GM18505 (cell line): ENCODE measurements around the gene RIPK4.

Source experiments
- ATAC-seq: cut with Tn5 transposase; IDR thresholded peaks from one replicate; pipeline ENCODE4 v1.9.1; 2021; ENCODE audit not compliant: unreplicated experiment
- POLR2A ChIP-seq: IDR thresholded peaks from 4 replicates; pipeline ENCODE4 v1.6.1; 2011; ENCODE audit warnings: borderline replicate concordance; ENCODE audit not compliant: insufficient read depth, insufficient read length; ENCODE audit errors: extremely low read depth

Gene RIPK4

DNA sequence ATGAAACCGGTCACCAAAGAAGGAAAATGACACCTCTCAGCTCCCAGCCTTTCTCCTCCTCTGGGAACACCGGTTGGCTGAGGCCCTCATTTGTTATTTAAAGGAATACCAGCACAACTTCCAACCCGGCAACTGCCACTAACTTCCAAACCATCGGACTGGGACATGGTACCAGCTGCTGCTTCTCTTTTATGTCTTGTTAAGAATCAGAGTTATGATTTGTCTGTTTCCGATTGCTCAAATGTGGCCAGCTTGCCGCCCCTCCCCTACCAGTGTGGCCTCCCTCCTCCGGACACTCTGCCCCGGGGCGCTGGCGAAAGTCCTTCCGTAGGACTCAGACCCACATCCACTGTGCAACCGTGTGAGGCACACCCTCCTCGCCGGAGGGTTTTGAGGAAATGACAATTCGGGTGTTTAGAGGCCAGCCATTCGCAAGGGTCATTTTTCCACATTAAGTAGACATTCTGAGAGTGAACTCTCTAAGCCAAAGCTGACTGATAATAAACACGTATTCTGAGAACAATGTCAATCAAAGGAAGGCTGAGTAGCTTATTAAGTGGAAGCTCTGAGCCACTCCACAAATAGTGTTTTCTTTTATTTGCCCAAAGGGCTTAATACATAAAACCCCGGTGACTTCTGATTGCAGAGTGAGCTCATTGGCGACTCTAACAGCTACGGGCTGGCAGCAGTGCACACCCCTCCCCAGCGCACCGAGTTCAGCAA is 5.5 kb downstream of the RIPK4 start:
- ATAC-seq: no peak
- no peak for TF ChIP-seq POLR2A

- ATAC-seq: no peak
- TF ChIP-seq POLR2A: no peak
These were observed 6.4 kb downstream of the RIPK4 start for GRCh38 chr21:41760411-41760810.

DNA sequence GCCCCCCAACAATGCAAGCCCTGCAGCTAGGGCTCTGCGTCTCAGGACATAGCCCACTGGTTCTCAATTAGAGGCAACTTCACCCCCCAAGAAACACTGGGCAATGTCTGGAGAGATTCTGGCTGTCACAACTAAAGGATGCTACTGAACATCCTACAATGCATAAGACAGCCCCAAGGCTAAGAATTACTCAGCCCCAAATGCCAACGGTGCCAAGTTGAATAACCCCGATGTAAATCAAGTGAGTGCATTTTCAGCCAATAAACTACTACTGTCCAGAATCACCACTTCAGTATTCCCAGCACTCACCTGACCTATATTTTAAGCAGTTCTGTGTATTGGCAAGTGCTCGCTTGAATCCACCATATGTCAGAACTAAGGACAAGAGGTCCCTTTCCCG is 6.9 kb downstream of the RIPK4 start:
- TF ChIP-seq POLR2A: no peak
- no peak for ATAC-seq

DNA sequence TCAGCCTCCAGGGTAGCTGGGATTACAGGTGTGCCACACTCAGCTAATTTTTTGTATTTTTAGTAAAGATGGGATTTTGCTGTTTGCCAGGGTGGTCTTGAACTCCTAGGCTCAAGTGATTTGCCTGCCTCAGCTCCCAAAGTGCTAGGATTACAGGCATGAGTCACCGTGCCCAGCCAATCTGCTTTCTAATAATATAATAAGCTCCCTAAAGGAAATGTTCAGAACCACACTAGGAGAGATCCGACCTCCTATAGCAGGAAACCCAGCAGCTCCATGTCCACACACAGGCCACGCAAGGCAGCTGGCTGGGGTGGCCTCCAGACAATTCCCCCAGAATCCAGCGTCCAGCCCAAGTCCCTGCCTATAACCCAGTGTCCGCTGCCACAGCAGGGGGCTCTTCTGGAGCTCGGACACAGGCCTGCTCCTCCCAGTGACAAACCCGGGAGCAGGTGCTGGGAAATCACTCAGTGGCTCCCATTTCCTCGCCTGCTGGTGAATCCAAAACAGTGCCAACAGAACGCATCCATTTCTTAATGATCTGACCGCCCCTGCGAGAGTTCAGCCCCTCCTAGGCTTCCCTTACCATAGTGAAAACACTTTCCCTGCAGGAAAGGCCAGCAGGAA is 7.5 kb downstream of the RIPK4 start:
- ATAC-seq: no peak
- TF ChIP-seq POLR2A: no peak

- no peak for TF ChIP-seq POLR2A
- ATAC-seq: no peak
These were observed 8.3 kb downstream of the RIPK4 start for GRCh38 chr21:41758550-41758949.

- ATAC-seq: no peak
- TF ChIP-seq POLR2A: no peak
These were observed 10.7 kb downstream of the RIPK4 start for GRCh38 chr21:41755934-41756773.

DNA sequence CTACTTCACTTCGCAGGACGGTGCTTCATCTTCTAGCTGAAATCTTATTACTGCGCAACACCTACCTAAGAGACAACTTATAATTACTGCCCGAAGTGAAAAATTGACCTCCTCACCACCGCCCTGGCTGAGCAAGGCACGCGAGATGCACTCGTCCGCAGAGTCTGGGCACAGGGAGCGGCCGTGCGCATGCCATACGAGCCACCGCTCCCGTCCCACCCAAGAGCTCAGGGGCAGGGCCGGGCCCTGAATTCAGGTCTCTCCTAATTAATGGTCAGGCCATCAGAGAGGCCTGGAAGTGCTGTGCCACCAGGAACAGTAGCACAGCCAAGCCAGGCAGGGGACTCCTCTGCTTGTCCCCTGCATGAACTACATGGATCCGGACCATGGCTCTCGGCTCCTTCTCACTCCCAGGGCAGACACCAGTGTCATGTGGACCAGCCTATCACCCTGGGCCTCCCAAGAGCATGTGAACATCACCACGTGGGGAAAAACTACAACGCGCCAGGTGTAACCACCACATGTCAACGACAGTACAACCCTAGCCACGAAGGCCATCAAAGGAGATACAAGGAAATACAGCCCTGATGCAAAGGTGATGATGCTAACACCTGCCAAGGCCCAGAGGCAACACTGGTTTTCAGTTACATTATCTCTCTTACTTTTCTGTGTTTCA is 11.5 kb downstream of the RIPK4 start:
- no peak for ATAC-seq
- no peak for TF ChIP-seq POLR2A

DNA sequence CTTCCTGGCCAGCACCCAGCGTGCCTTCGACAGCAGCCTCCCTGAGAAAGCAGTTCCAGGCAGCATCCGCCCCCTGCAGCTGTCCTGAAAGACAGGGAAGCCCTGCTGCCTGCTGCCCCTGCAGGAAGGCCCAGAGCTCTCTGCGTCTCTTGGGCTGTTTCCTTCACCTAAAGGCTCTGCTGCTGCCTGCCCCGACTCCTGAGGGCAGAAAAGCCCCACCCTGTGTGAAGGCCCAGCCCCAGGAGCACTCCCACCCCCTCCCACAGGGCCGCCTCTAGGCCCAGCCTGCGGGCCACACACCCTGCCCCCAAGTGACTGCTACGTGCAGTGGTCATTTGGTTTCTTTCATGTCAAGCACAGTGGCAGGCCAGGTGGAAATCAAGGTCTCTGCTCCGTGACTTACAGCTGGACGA is 12.4 kb downstream of the RIPK4 start:
- ATAC-seq: no peak
- no peak for TF ChIP-seq POLR2A

- ATAC-seq: no peak
- no peak for TF ChIP-seq POLR2A
These were observed 13.6 kb downstream of the RIPK4 start for GRCh38 chr21:41753006-41753898.

GRCh38 chr21:41752231-41752681 is 14.6 kb downstream of the RIPK4 start:
- ATAC-seq: no peak
- no peak for TF ChIP-seq POLR2A

DNA sequence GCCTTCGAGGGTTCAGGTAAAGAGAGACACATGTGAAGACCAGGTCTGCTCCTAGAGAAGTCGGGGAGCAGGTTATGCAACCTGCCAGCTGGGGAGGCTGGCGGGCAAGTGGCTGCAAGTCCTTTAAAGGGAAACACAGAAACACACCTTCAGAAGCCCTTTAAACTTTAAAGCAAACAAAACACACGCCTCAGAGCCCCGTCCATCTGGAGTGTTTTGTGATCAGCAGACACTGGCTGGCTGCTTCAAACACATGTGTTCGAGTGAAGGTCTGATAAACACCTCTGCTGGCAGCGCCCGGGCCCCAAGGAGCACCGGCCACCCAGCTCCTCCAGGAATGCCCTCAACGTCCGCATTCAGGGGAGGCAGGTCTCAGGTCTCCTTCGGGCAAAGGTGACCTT is 15.2 kb downstream of the RIPK4 start:
- ATAC-seq: no peak
- TF ChIP-seq POLR2A: no peak

DNA sequence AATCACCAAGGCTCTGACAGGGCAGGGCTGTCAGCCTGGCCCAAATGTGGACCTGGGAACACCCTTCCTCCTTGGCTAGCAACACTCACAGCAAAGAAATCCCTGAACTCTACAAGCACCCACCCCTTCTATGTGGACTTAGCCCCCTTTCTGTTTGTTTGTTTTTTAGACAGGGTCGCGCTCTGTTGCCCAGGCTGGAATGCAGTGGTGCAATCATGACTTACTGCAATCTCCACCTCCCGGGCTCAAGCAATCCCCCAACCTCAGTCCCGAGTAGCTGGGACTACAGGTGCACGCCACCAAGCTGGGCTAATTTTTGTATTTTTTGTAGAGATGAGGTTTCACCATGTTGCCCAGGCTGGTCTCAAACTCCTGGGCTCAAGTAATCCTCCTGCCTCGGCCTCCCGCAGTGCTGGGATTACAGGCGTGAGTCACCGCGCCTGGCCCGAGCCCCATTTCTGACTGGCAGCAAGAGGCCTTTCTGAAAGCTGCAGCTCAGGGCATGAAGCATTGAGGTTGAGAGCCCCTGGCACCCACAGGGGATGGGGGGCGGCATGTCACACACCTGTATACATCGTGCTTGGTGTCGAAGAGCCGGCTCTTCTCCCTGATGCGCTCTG is 16.2 kb downstream of the RIPK4 start:
- ATAC-seq: no peak
- TF ChIP-seq POLR2A: no peak
